HG03521 (cell line): ENCODE data around the gene STRA8.

ENCODE experiments used
- ATAC-seq: cut with Tn5 transposase; IDR thresholded peaks from one replicate; pipeline ENCODE4 v1.9.1; 2021; ENCODE audit warnings: mild to moderate bottlenecking, moderate library complexity; ENCODE audit not compliant: unreplicated experiment

The STRA8 gene, protein sequence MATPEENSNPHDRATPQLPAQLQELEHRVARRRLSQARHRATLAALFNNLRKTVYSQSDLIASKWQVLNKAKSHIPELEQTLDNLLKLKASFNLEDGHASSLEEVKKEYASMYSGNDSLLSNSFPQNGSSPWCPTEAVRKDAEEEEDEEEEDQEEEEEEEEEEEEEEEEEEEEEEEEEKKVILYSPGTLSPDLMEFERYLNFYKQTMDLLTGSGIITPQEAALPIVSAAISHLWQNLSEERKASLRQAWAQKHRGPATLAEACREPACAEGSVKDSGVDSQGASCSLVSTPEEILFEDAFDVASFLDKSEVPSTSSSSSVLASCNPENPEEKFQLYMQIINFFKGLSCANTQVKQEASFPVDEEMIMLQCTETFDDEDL

DNA sequence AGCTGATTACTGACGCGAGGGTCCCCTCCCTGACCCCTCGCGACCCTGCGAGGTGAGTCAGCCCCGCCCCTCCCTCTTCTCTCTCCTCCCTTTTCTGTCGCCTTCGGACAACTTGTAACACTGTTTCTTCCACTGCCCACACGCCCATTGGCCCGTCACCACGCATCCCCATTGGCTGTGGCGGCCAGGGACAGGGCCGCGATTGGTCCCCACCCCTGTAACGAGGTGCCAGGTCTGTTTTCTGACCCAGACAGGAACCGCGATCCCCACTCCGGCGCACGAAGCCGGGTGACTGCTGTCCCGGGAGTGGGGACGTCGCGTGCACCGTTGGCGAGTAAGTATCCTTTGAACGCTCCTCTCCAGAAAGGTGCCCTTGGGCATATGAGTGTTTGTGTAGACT lies at the start of gene STRA8:
TSS of gene STRA8 (plus strand) at position 269 of the 400 bp plus-strand sequence. CDS start 6,687 bp downstream, outside the sequence.
- ATAC-seq = no peak

- no peak for ATAC-seq
These were observed 49.3 kb upstream of the STRA8 start for GRCh38 chr7:135184254-135184841.

DNA sequence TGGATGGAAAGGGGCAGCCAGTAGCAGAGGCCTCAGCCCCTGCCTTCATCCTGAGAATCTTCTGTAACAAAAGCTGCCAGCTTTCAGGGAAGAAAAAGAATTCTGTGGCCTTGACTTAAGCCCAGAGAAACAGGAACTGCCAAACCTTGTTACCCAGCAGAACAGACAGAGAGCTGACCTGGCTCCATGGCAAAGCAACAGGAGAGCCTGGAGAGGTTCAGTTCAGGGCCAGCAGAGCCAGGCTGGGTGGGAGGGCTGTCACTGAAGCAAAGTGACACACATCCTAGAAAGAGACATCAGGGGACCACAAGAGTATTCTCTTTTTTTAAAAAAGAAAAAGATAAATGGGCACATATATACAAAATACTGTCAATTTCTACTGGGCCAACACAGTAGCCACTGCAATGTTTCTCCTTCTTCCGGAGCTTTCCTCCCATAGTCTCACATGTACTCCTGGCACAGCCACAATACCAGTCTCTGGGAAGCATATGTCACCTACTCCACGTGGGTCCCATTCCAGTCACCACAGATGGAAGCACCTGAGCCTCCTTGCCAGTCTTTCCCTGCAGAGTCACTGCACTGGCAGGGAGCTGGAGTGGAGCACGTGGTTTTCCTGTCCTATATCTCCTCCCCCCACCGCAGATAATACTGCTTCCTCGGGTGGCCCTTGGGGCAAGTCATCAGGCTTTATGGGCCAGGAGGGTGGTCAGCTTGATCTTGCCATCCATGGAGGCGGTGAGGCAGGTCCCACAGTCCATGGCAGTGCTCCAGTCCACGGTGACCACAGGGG lies 48.0 kb upstream of the STRA8 start:
- no peak for ATAC-seq

- ATAC-seq = no peak
These were observed 47.4 kb upstream of the STRA8 start for GRCh38 chr7:135186261-135186540.

DNA sequence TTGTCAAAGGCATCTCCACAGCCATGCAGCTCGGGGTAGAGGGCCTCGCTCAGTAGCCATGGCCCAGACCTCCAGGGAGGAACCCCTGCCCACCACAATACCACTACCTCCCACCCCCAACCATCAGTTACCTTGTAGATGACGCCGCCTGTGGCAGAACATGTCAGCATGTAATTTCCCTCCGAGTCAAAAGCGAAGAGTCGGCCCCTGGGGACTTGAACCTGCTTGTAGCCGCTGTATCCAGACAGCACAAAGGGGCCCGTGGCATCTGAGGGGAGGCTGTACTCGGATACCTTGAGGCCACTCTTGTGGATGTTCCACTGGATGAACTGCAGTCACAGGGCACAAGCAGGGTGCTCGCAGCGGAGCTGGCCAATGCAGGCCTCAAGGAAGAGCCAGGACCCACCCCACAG lies 46.8 kb upstream of the STRA8 start:
- ATAC-seq = peak; percentile 54

DNA sequence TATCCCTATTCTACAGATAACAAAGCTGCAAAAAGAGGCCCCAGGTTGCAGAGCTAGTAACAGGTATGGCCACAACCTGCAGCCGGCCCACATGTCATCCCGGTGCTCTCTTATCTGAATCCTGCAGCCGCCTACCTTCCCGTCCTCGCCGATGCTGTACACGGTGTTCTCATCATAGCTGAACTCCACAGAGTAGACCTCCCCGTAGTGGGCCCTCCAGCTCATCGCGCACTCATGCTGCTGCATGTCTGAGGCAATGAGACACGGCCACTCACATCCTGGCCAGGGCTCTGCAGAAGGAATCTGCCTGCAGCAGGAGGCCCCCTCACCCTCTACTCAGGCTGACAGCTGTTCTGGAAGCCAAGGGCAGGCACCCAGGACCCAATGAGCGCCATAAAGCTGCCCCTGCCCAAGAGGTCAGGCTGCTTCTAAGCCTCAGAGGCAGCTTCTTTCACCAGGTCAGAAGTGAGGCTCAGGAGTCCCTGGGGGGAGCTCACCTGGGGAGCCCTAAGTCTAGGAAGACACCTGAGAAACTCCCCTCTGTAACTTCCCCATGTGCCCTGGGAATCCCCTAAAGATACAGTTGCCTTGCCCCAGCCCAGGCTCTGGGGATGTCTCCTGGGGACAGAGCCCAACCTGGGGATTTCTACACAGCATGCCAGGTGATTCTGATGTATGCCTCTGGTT lies 45.2 kb upstream of the STRA8 start:
- no peak for ATAC-seq

DNA sequence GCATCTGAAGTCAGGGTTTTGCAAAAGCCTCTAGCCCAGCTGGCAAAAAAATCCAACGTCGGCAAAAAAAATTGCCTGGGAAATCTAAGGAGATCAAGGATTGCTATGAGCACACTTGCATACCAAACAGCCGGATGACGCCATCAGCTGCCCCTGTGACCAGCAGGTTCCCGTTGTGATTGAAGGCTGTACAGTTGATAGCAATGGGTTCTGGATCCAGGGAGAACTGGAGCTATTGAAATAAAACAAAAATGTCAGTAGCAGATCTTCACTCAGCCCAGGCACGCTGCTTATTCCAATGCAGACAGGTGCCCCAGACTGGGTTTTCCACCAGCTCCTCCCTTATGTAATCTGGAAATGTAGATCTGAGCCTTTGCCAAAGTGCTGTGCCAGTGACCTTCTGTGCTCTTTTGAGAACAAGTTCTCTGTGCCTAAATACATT lies 44.4 kb upstream of the STRA8 start:
- ATAC-seq = no peak

DNA sequence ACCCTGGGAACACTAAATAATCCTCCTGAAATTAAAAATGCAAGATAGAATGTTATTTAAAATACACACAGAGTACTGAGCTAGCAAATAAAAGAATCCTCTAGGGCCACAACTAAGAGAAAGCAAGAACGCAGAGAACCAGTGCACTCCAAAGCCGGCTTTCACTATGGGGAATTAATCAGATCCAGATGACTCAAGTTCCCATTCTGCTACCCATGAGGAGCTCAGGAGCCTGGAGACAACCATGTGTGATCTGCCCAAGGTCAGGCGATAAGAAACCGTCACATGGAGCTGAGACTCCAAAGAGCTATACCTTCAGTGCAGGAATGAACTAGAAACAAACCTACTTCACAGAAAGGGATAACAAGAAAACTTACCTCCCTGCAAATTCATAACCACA lies 43.7 kb upstream of the STRA8 start:
- no peak for ATAC-seq

GRCh38 chr7:135190703-135191102 lies 42.9 kb upstream of the STRA8 start:
- ATAC-seq = no peak

GRCh38 chr7:135192914-135193536 lies 40.6 kb upstream of the STRA8 start:
- no peak for ATAC-seq

DNA sequence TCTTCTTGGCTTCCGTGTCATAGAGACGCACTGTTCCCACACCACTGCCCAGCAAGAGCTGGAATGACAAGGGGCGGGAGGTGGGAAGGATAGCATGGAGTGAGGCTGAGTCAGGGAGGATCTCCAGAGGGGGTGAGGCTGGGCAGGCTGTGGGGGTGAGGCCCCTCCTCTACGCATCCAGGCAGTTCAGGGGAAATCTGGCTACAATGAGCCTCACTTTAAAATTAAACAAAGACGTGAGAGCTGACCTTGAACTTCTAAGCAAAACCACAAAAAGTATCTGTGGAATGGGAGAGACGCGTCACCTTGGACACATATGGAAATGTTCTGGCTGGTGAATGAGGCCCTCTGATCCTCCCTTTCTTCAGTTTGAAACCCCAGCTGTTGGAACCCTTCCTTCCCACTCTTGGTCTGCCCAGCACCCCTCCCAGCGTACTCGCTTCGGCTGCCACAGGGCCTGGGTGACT lies 40.0 kb upstream of the STRA8 start:
- ATAC-seq = no peak

GRCh38 chr7:135194494-135195095 lies 39.0 kb upstream of the STRA8 start:
- no peak for ATAC-seq

- no peak for ATAC-seq
These were observed 38.5 kb upstream of the STRA8 start for GRCh38 chr7:135195156-135195555.

DNA sequence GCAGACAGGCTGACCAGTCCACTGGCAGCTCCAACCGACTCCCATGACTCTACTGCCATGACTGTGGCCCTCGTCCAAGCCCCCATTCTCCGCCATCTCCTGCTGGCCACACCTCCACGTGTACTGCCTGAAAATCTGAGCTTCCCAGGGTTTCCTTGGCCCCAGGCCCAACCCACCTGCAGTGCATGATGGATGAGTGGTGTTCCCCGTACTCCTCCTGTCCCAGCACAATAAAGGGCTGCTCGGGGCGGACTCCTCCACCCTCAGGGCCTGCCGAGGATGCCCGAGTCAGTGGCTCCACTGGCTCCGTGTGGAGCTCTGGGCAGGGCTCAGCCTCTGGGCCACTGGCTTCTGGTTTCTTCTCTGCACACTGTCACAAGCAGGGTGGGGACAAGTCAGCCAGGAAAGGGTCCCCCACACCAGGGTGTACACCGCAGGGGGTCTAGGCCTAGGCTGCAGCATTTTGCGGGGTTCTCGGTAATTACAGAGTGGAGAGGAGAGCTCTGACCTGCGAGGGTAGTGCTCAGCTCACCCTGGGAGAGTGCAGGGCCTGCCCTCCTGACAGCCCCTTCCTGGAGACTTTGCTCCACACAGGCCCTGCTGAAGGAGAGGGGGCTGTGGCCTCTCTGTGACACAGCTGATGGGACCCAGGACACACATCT lies 37.5 kb upstream of the STRA8 start:
- no peak for ATAC-seq

DNA sequence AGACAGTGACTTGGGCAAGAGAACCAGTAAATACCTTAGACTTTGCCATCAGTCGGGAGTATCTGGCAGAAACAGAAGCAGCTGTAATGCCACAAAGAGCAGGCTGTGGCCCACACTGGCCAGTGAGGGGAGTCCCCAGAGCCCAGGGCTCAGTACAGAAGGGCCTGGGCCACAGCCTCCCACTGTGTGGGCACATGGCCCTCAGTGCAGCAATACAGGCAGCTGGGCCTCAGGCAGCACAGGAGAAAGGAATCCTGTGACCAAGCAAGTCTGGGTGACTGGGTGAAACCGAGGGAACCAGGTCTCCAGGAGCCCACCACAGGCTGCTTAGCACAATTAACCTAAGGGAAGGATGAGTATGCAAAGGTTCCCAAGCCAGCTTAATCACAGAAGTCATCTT lies 36.3 kb upstream of the STRA8 start:
- no peak for ATAC-seq

GRCh38 chr7:135197906-135198655 lies 35.6 kb upstream of the STRA8 start:
- no peak for ATAC-seq

- no peak for ATAC-seq
These were observed 34.2 kb upstream of the STRA8 start for GRCh38 chr7:135199439-135199838.

- no peak for ATAC-seq
These were observed 32.8 kb upstream of the STRA8 start for GRCh38 chr7:135200821-135201331.

- no peak for ATAC-seq
These were observed 32.3 kb upstream of the STRA8 start for GRCh38 chr7:135201350-135201749.
